ENCODE data around the gene AUTS2.

The AUTS2 gene

GRCh38 chr7:69635555-69636185, 37.4 kb downstream of the AUTS2 start:
- no peaks in the 10 kb centered on the region for H3K36me3 ChIP-seq (ENCODE audit: control insufficient read depth in 1 of 2, insufficient read depth in 2 of 2, low read length in 2 of 2)
- H3K4me1 ChIP-seq (ENCODE audit: control insufficient read depth in 1 of 2, insufficient read depth in 2 of 2, low read length in 2 of 2), result no peaks in the 10 kb centered on the region
- H3K27me3 ChIP-seq (ENCODE audit: control insufficient read depth in 1 of 2, insufficient read depth in 2 of 2, low read length in 2 of 2), result no peaks in the 10 kb centered on the region
- H3K27ac ChIP-seq (ENCODE audit: low read depth, low read length), result no peak overlapping the region
- no peak overlapping the region for H3K9ac ChIP-seq (ENCODE audit: low read depth in 1 of 2, low read length in 2 of 2)
- no peak overlapping the region for H3K4me3 ChIP-seq (ENCODE audit: low read depth in 1 of 2, low read length in 2 of 2)
- H3K9me3 ChIP-seq (ENCODE audit: control insufficient read depth in 1 of 2, low read length in 2 of 2), result no peaks in the 10 kb centered on the region

- H3K9me3 ChIP-seq (ENCODE audit: control insufficient read depth in 1 of 2, low read length in 2 of 2), result no peaks in the 10 kb centered on the region
- H3K36me3 ChIP-seq (ENCODE audit: control insufficient read depth in 1 of 2, insufficient read depth in 2 of 2, low read length in 2 of 2), result no peaks in the 10 kb centered on the region
- H3K9ac ChIP-seq (ENCODE audit: low read depth in 1 of 2, low read length in 2 of 2), result no peak overlapping the region
- H3K27me3 ChIP-seq (ENCODE audit: control insufficient read depth in 1 of 2, insufficient read depth in 2 of 2, low read length in 2 of 2), result no peaks in the 10 kb centered on the region
- H3K4me1 ChIP-seq (ENCODE audit: control insufficient read depth in 1 of 2, insufficient read depth in 2 of 2, low read length in 2 of 2), result no peaks in the 10 kb centered on the region
- no peak overlapping the region for H3K27ac ChIP-seq (ENCODE audit: low read depth, low read length)
- no peak overlapping the region for H3K4me3 ChIP-seq (ENCODE audit: low read depth in 1 of 2, low read length in 2 of 2)
Measured at GRCh38 chr7:69638674-69639073, 40.4 kb downstream of the AUTS2 start.

GRCh38 chr7:69640216-69640615, 41.9 kb downstream of the AUTS2 start:
- H3K9me3 ChIP-seq (ENCODE audit: control insufficient read depth in 1 of 2, low read length in 2 of 2), result no peaks in the 10 kb centered on the region
- peaks cover 0 to 3% of the 10 kb centered on the region in 2 donors for H3K4me1 ChIP-seq (ENCODE audit: control insufficient read depth in 1 of 2, insufficient read depth in 2 of 2, low read length in 2 of 2)
- H3K27ac ChIP-seq (ENCODE audit: low read depth, low read length), result no peak overlapping the region
- H3K9ac ChIP-seq (ENCODE audit: low read depth in 1 of 2, low read length in 2 of 2), result no peak overlapping the region
- H3K27me3 ChIP-seq (ENCODE audit: control insufficient read depth in 1 of 2, insufficient read depth in 2 of 2, low read length in 2 of 2), result no peaks in the 10 kb centered on the region
- H3K4me3 ChIP-seq (ENCODE audit: low read depth in 1 of 2, low read length in 2 of 2), result no peak overlapping the region
- no peaks in the 10 kb centered on the region for H3K36me3 ChIP-seq (ENCODE audit: control insufficient read depth in 1 of 2, insufficient read depth in 2 of 2, low read length in 2 of 2)

GRCh38 chr7:69640925-69641594, 42.8 kb downstream of the AUTS2 start:
- Histone ChIP-seq H3K27me3 (ENCODE audit: control insufficient read depth in 1 of 2, insufficient read depth in 2 of 2, low read length in 2 of 2) (no peaks in the 10 kb centered on the region), H3K9ac (ENCODE audit: low read depth in 1 of 2, low read length in 2 of 2) (no peak overlapping the region), H3K9me3 (ENCODE audit: control insufficient read depth in 1 of 2, low read length in 2 of 2) (no peaks in the 10 kb centered on the region), H3K4me3 (ENCODE audit: low read depth in 1 of 2, low read length in 2 of 2) (no peak overlapping the region), H3K27ac (ENCODE audit: low read depth, low read length) (no peak overlapping the region), H3K36me3 (ENCODE audit: control insufficient read depth in 1 of 2, insufficient read depth in 2 of 2, low read length in 2 of 2) (no peaks in the 10 kb centered on the region), H3K4me1 (ENCODE audit: control insufficient read depth in 1 of 2, insufficient read depth in 2 of 2, low read length in 2 of 2) (peaks cover 0 to 3% of the 10 kb centered on the region in 2 donors)

GRCh38 chr7:69643265-69643664, 45.0 kb downstream of the AUTS2 start:
- no peak overlapping the region for H3K9ac ChIP-seq (ENCODE audit: low read depth in 1 of 2, low read length in 2 of 2)
- H3K4me3 ChIP-seq (ENCODE audit: low read depth in 1 of 2, low read length in 2 of 2), result no peak overlapping the region
- H3K27ac ChIP-seq (ENCODE audit: low read depth, low read length), result no peak overlapping the region
- H3K9me3 ChIP-seq (ENCODE audit: control insufficient read depth in 1 of 2, low read length in 2 of 2), result no peaks in the 10 kb centered on the region
- no peaks in the 10 kb centered on the region for H3K27me3 ChIP-seq (ENCODE audit: control insufficient read depth in 1 of 2, insufficient read depth in 2 of 2, low read length in 2 of 2)
- peaks cover 0 to 3% of the 10 kb centered on the region in 2 donors for H3K4me1 ChIP-seq (ENCODE audit: control insufficient read depth in 1 of 2, insufficient read depth in 2 of 2, low read length in 2 of 2)
- no peaks in the 10 kb centered on the region for H3K36me3 ChIP-seq (ENCODE audit: control insufficient read depth in 1 of 2, insufficient read depth in 2 of 2, low read length in 2 of 2)

GRCh38 chr7:69643708-69644445, 45.6 kb downstream of the AUTS2 start:
- Histone ChIP-seq H3K27me3 (ENCODE audit: control insufficient read depth in 1 of 2, insufficient read depth in 2 of 2, low read length in 2 of 2) (no peaks in the 10 kb centered on the region), H3K4me3 (ENCODE audit: low read depth in 1 of 2, low read length in 2 of 2) (no peak overlapping the region), H3K9ac (ENCODE audit: low read depth in 1 of 2, low read length in 2 of 2) (no peak overlapping the region), H3K9me3 (ENCODE audit: control insufficient read depth in 1 of 2, low read length in 2 of 2) (no peaks in the 10 kb centered on the region), H3K27ac (ENCODE audit: low read depth, low read length) (no peak overlapping the region), H3K36me3 (ENCODE audit: control insufficient read depth in 1 of 2, insufficient read depth in 2 of 2, low read length in 2 of 2) (no peaks in the 10 kb centered on the region), H3K4me1 (ENCODE audit: control insufficient read depth in 1 of 2, insufficient read depth in 2 of 2, low read length in 2 of 2) (peaks cover 0 to 3% of the 10 kb centered on the region in 2 donors)

- Histone ChIP-seq H3K4me3 (ENCODE audit: low read depth in 1 of 2, low read length in 2 of 2) (no peak overlapping the region), H3K27ac (ENCODE audit: low read depth, low read length) (no peak overlapping the region), H3K36me3 (ENCODE audit: control insufficient read depth in 1 of 2, insufficient read depth in 2 of 2, low read length in 2 of 2) (no peaks in the 10 kb centered on the region), H3K27me3 (ENCODE audit: control insufficient read depth in 1 of 2, insufficient read depth in 2 of 2, low read length in 2 of 2) (no peaks in the 10 kb centered on the region), H3K4me1 (ENCODE audit: control insufficient read depth in 1 of 2, insufficient read depth in 2 of 2, low read length in 2 of 2) (peaks cover 0 to 3% of the 10 kb centered on the region in 2 donors), H3K9ac (ENCODE audit: low read depth in 1 of 2, low read length in 2 of 2) (no peak overlapping the region), H3K9me3 (ENCODE audit: control insufficient read depth in 1 of 2, low read length in 2 of 2) (no peaks in the 10 kb centered on the region)
Measured at GRCh38 chr7:69645683-69646082, 47.4 kb downstream of the AUTS2 start.

GRCh38 chr7:69651101-69651590, 52.9 kb downstream of the AUTS2 start:
- no peak overlapping the region for H3K4me3 ChIP-seq (ENCODE audit: low read depth in 1 of 2, low read length in 2 of 2)
- H3K4me1 ChIP-seq (ENCODE audit: control insufficient read depth in 1 of 2, insufficient read depth in 2 of 2, low read length in 2 of 2), result peaks cover 0 to 6% of the 10 kb centered on the region in 2 donors
- no peaks in the 10 kb centered on the region for H3K36me3 ChIP-seq (ENCODE audit: control insufficient read depth in 1 of 2, insufficient read depth in 2 of 2, low read length in 2 of 2)
- H3K27ac ChIP-seq (ENCODE audit: low read depth, low read length), result no peak overlapping the region
- no peaks in the 10 kb centered on the region for H3K27me3 ChIP-seq (ENCODE audit: control insufficient read depth in 1 of 2, insufficient read depth in 2 of 2, low read length in 2 of 2)
- no peak overlapping the region for H3K9ac ChIP-seq (ENCODE audit: low read depth in 1 of 2, low read length in 2 of 2)
- no peaks in the 10 kb centered on the region for H3K9me3 ChIP-seq (ENCODE audit: control insufficient read depth in 1 of 2, low read length in 2 of 2)

- Histone ChIP-seq H3K9me3 (ENCODE audit: control insufficient read depth in 1 of 2, low read length in 2 of 2) (no peaks in the 10 kb centered on the region), H3K4me1 (ENCODE audit: control insufficient read depth in 1 of 2, insufficient read depth in 2 of 2, low read length in 2 of 2) (peaks cover 0 to 6% of the 10 kb centered on the region in 2 donors), H3K4me3 (ENCODE audit: low read depth in 1 of 2, low read length in 2 of 2) (no peak overlapping the region), H3K27ac (ENCODE audit: low read depth, low read length) (no peak overlapping the region), H3K27me3 (ENCODE audit: control insufficient read depth in 1 of 2, insufficient read depth in 2 of 2, low read length in 2 of 2) (no peaks in the 10 kb centered on the region), H3K9ac (ENCODE audit: low read depth in 1 of 2, low read length in 2 of 2) (no peak overlapping the region), H3K36me3 (ENCODE audit: control insufficient read depth in 1 of 2, insufficient read depth in 2 of 2, low read length in 2 of 2) (no peaks in the 10 kb centered on the region)
Measured at GRCh38 chr7:69652947-69653701, 54.8 kb downstream of the AUTS2 start.
